Tibial artery (tissue), 4 donors: Measurements from ENCODE around the gene GORASP2.

Source experiments
- DNase-seq, 2 donors: peaks; one replicate each; pipeline ENCODE4 v3.0.0-alpha.2; 2019
- H3K27ac ChIP-seq, 2 donors: fragments of 200-600 bp; sonication (generic) in 1 of 2; 1 replicate in 1 of 2; 2 replicates in 1 of 2; pipeline ENCODE4 v1.5.1; 2018 to 2019; ENCODE audit warnings: mild to moderate bottlenecking in 1 of 2
- H3K27me3 ChIP-seq, 2 donors: fragments of 200-600 bp; sonication (generic) in 1 of 2; one replicate each; pipeline versions ENCODE4 v1.5.1 to v1.6.0; 2016 to 2019
- H3K36me3 ChIP-seq, 3 donors: fragments of 200-600 bp; sonication (generic) in 2 of 3; one replicate each; pipeline ENCODE4 v1.5.1; 2016 to 2019; ENCODE audit warnings: mild to moderate bottlenecking in 2 of 3
- H3K4me1 ChIP-seq, 4 donors: fragments of 200-600 bp; sonication (generic) in 2 of 4; 1 replicate in 3 of 4; 2 replicates in 1 of 4; pipeline ENCODE4 v1.5.1; 2016 to 2019
- H3K4me3 ChIP-seq, 2 donors: fragments of 200-600 bp; sonication (generic) in 1 of 2; 1 replicate in 1 of 2; 2 replicates in 1 of 2; pipeline ENCODE4 v1.5.1; 2018 to 2019; ENCODE audit warnings: mild to moderate bottlenecking in 2 of 2
- H3K9me3 ChIP-seq, 3 donors: fragments of 200-600 bp; sonication (generic) in 1 of 3; one replicate each; pipeline ENCODE4 v1.5.1; 2016 to 2019
- CTCF ChIP-seq, 2 experiments: fragments of 200-600 bp in 1 of 2; fragments of 450-650 bp in 1 of 2; IDR thresholded peaks; one replicate each; pipeline ENCODE4 v1.5.1; 2017 to 2019; ENCODE audit warnings: antibody characterized with exemption in 2 of 2, mild to moderate bottlenecking in 1 of 2, moderate library complexity in 1 of 2
- intact Hi-C: fragments of 100-400 bp; cut with DNase I; formaldehyde crosslinking; loops from one replicate; pipeline ENCODE4 v1.15.0; 2023; ENCODE audit warnings: low total_unique reads

GORASP2 gene

DNA sequence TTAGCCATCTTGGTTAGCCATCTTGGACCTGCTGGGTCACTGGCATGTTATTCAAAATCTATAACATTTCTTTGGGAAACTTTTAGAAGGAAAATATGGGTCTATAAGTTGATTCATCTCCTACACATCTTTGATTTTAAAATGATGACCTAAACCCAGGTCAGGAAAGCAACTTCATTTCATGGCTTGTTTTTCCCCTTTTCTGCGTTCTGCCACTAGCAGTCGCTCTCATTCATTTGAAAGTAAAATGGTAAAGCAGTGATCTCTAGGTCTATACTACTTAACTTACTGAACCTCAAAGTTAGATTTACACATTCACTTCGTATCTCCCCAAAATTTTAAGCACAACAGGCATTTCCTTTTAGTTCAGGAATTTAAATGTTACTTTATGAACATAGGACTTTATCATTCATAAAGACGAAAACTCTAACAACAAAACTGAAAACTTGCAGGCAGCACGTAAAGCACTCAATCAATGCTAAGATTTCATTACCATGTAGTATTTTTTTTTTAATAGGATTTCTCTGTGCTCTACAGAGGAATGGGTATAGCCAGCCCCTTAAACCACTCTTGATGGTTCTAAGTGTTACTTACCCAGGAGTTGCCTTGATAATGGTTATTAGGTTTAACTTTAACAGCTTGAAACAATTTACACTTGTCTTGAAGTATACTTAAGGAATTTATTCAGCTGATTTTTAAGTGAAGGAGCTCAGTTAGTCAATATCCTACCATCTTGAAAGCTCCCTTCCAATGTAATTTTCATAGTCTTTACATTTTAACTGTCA lies 62.5 kb downstream of the GORASP2 start:
- no peaks in the 10 kb centered on the region for H3K27me3 ChIP-seq
- no peak for DNase-seq
- H3K27ac ChIP-seq, result no peak overlapping the region
- TF ChIP-seq CTCF (IDR thresholded peaks at IDR 0.05), result no peak
- intact Hi-C loops, result no loop called here
- H3K36me3 ChIP-seq, result peaks cover 22 to 45% (median 26%) of the 10 kb centered on the region in 3 donors
- no peak overlapping the region for H3K4me3 ChIP-seq
- no peaks in the 10 kb centered on the region for H3K4me1 ChIP-seq
- no peaks in the 10 kb centered on the region for H3K9me3 ChIP-seq

GRCh38 chr2:170996316-170996715 lies 67.3 kb downstream of the GORASP2 start:
- no peaks in the 10 kb centered on the region for H3K27me3 ChIP-seq
- no peaks in the 10 kb centered on the region for H3K4me1 ChIP-seq
- intact Hi-C loops, result no loop called here
- H3K27ac ChIP-seq, result no peak overlapping the region
- peaks cover 26 to 67% (median 27%) of the 10 kb centered on the region in 3 donors for H3K36me3 ChIP-seq
- H3K4me3 ChIP-seq, result no peak overlapping the region
- no peak for DNase-seq
- TF ChIP-seq CTCF (IDR thresholded peaks at IDR 0.05), result no peak
- H3K9me3 ChIP-seq, result no peaks in the 10 kb centered on the region

GRCh38 chr2:170997893-170998597 lies 69.0 kb downstream of the GORASP2 start:
- Histone ChIP-seq H3K4me1 (no peaks in the 10 kb centered on the region), H3K27me3 (no peaks in the 10 kb centered on the region), H3K27ac (no peak overlapping the region), H3K36me3 (peaks cover 16 to 71% (median 27%) of the 10 kb centered on the region in 3 donors), H3K9me3 (no peaks in the 10 kb centered on the region), H3K4me3 (no peak overlapping the region)
- no peak for DNase-seq
- intact Hi-C loops, result no loop called here
- no peak for TF ChIP-seq CTCF (IDR thresholded peaks at IDR 0.05)

DNA sequence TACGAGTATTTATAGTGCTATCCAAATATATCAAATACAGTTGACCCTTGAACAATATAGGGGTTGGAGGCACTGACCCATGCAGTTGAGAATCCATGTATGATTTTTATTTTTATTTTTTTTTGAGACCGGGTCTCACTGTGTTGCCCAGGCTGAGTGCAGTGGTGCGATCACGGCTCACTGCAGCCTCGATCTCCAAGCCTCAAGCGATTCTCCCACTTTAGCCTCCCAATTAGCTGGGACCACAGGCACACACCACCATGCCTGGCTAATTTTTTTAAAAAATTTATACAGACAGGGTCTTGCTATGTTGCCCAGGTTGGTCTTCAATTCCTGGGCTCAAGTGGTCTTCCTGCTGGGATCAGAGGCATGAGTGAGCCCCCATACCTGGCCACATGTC lies 70.6 kb downstream of the GORASP2 start:
- H3K36me3 ChIP-seq, result peaks cover 7 to 75% (median 41%) of the 10 kb centered on the region in 3 donors

GRCh38 chr2:171004363-171004762 lies 75.3 kb downstream of the GORASP2 start:
- Histone ChIP-seq H3K9me3 (no peaks in the 10 kb centered on the region), H3K27ac (no peak overlapping the region), H3K4me3 (no peak overlapping the region), H3K36me3 (peaks cover 14 to 79% (median 48%) of the 10 kb centered on the region in 3 donors), H3K27me3 (no peaks in the 10 kb centered on the region), H3K4me1 (no peaks in the 10 kb centered on the region)
- no peak for DNase-seq
- intact Hi-C loops, result no loop called here
- no peak for TF ChIP-seq CTCF (IDR thresholded peaks at IDR 0.05)

More for the DNA sequence above, 70.6 kb downstream of the GORASP2 start:
- Histone ChIP-seq H3K9me3 (no peaks in the 10 kb centered on the region), H3K4me3 (no peak overlapping the region), H3K27ac (no peak overlapping the region), H3K4me1 (no peaks in the 10 kb centered on the region), H3K27me3 (no peaks in the 10 kb centered on the region)
- TF ChIP-seq CTCF (IDR thresholded peaks at IDR 0.05), result no peak
- DNase-seq, result no peak
- intact Hi-C loops, result no loop called here
